Neural cell (in vitro differentiated cells): ENCODE measurements around the gene CCNG2. TPM values are rescaled to one million over a fixed set of nuclear protein-coding genes. Genes with fewer than 3 reads are reported as not detected.
A peak's percentile ranks its signal among the peaks of the same experiment; 100 is the strongest.

Source experiments
- H2AFZ ChIP-seq: fragments of 200-600, 300-800 bp; sonication (generic), shearing (Covaris generic); 2 replicates; pipeline ENCODE4 v1.6.0; 2014; ENCODE audit warnings: low read depth, mild to moderate bottlenecking, antibody characterized with exemption, low read length, moderate library complexity
- H3F3A ChIP-seq: fragments of 200-600 bp; shearing (Covaris generic); 2 replicates; pipeline ENCODE4 v1.6.1; 2016; ENCODE audit warnings: mild to moderate bottlenecking, moderate library complexity, mixed read lengths, antibody characterized with exemption, low read length; ENCODE audit not compliant: insufficient read depth, poor library complexity, severe bottlenecking
- H3K27ac ChIP-seq: fragments of 200-600, 300-800 bp; sonication (generic), shearing (Covaris generic); 2 replicates; pipeline ENCODE4 v1.5.1; 2014; ENCODE audit warnings: mild to moderate bottlenecking, low read length, moderate library complexity
- H3K27me3 ChIP-seq: fragments of 300-800, 200-600 bp; sonication (generic), shearing (Covaris generic); 2 replicates; pipeline ENCODE4 v1.6.0; 2014; ENCODE audit warnings: mild to moderate bottlenecking, low read depth, low read length, moderate library complexity; ENCODE audit not compliant: insufficient read depth
- H3K36me3 ChIP-seq: fragments of 300-800, 200-600 bp; sonication (generic), shearing (Covaris generic); 2 replicates; pipeline ENCODE4 v1.5.1; 2014; ENCODE audit warnings: mild to moderate bottlenecking, antibody characterized with exemption, low read length, moderate library complexity; ENCODE audit not compliant: insufficient read depth
- H3K4me2 ChIP-seq: fragments of 300-800, 200-600 bp; sonication (generic), shearing (Covaris generic); 2 replicates; pipeline ENCODE4 v1.6.0; 2014; ENCODE audit warnings: mild to moderate bottlenecking, low read length
- H3K4me3 ChIP-seq: fragments of 300-800, 200-600 bp; sonication (generic), shearing (Covaris generic); 2 replicates; pipeline ENCODE4 v1.5.1; 2014; ENCODE audit warnings: mild to moderate bottlenecking, low read length, moderate library complexity
- H3K79me2 ChIP-seq: fragments of 200-600 bp; shearing (Covaris generic); replicated peaks from 2 replicates; pipeline ENCODE4 v1.6.0; 2014; ENCODE audit warnings: mild to moderate bottlenecking, low read length, moderate library complexity; ENCODE audit not compliant: insufficient read depth
- H3K9ac ChIP-seq: fragments of 300-800, 200-600 bp; sonication (generic), shearing (Covaris generic); 2 replicates; pipeline ENCODE4 v1.6.1; 2016; ENCODE audit warnings: mild to moderate bottlenecking, low read length, mixed read lengths
- H3K9me2 ChIP-seq: fragments of 200-600 bp; shearing (Covaris generic); 2 replicates; pipeline ENCODE4 v1.6.1; 2016; ENCODE audit warnings: mild to moderate bottlenecking, low read length, mixed read lengths; ENCODE audit not compliant: insufficient read depth
- H3K9me3 ChIP-seq: fragments of 200-600, 300-800 bp; sonication (generic), shearing (Covaris generic); 2 replicates; pipeline ENCODE4 v1.6.1; 2016; ENCODE audit warnings: mild to moderate bottlenecking, mixed run types, low read length, moderate library complexity, mixed read lengths
- H4K20me1 ChIP-seq: fragments of 200-600 bp; shearing (Covaris generic); 2 replicates; pipeline ENCODE4 v1.6.1; 2016; ENCODE audit warnings: mild to moderate bottlenecking, mixed run types; ENCODE audit not compliant: insufficient read depth
- EP300 ChIP-seq: fragments of 450-650 bp; conservative IDR thresholded peaks from 2 replicates; pipeline ENCODE4 v1.6.1; 2014; ENCODE audit warnings: antibody characterized with exemption, mild to moderate bottlenecking, moderate library complexity; ENCODE audit not compliant: poor library complexity, severe bottlenecking
- EZH2 ChIP-seq: fragments of 200-600, 300-800 bp; shearing (Covaris generic), sonication (generic); IDR thresholded peaks from 2 replicates; pipeline ENCODE4 v1.6.1; 2014; ENCODE audit warnings: antibody characterized with exemption, low read length, borderline replicate concordance, mild to moderate bottlenecking; ENCODE audit not compliant: insufficient read depth, poor library complexity, severe bottlenecking
- MXI1 ChIP-seq: fragments of 450-650 bp; conservative IDR thresholded peaks from 2 replicates; pipeline ENCODE4 v1.6.1; 2014; ENCODE audit warnings: antibody characterized with exemption, mild to moderate bottlenecking; ENCODE audit not compliant: poor library complexity, severe bottlenecking
- POLR2AphosphoS5 ChIP-seq: IDR thresholded peaks from 2 replicates; pipeline ENCODE4 v1.6.1; 2012
- RAD21 ChIP-seq: fragments of 450-650 bp; conservative IDR thresholded peaks from 2 replicates; pipeline ENCODE4 v1.6.1; 2014; ENCODE audit warnings: antibody characterized with exemption, mild to moderate bottlenecking, moderate library complexity
- SMC3 ChIP-seq: fragments of 450-650 bp; conservative IDR thresholded peaks from 2 replicates; pipeline ENCODE4 v1.6.1; 2014; ENCODE audit warnings: antibody characterized with exemption, mild to moderate bottlenecking, moderate library complexity; ENCODE audit not compliant: poor library complexity
- TAF1 ChIP-seq: IDR thresholded peaks from 2 replicates; pipeline ENCODE4 v1.6.1; 2012; ENCODE audit warnings: low read depth
- polyA plus RNA-seq: library from polyadenylated mRNA; depleted of rRNA; stranded (reverse); fragments of >200 nt; gene quantifications from 2 replicates; pipeline ENCODE4 v1.2.3, GENCODE V29; 2014
- TF ChIP-seq, protein P1 (sequence below): fragments of 450-650 bp; IDR thresholded peaks from 2 replicates; pipeline ENCODE4 v1.5.1; 2014; ENCODE audit warnings: antibody characterized with exemption, mild to moderate bottlenecking, moderate library complexity; ENCODE audit not compliant: poor library complexity, severe bottlenecking
- TF ChIP-seq, protein P2 (sequence below): IDR thresholded peaks from 2 replicates; pipeline ENCODE4 v1.6.1; 2012; ENCODE audit warnings: borderline replicate concordance

The CCNG2 gene
- polyA plus RNA-seq, 1 donor from 2014 or later, result 132 TPM

DNA sequence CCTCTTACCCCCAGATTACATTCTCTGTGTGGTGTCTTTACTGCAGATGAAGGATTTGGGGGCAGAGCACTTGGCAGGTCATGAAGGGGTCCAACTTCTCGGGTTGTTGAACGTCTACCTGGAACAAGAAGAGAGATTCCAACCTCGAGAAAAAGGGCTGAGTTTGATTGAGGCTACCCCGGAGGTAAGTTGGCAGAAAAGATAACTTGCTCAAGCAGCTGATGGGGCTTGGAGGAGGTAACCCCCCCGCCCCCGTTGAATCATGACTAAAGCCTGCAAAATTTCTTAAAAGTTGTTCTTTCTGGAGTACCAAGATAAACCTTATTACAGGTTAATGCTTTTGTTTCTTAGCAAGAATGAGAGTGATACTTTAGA is 1.5 kb downstream of the CCNG2 start:
- Histone ChIP-seq H3K9me3 (no peaks in the 10 kb centered on the region), H3K9me2 (no peaks in the 10 kb centered on the region), H2AFZ (peak overlapping the region; percentile 10), H3K36me3 (peaks cover 8% of the 10 kb centered on the region), H3K27ac (peak overlapping the region; percentile 97), H3K4me3 (peak overlapping the region; percentile 93), H3K27me3 (no peaks in the 10 kb centered on the region), H3K79me2 (peaks cover 60% of the 10 kb centered on the region), H4K20me1 (peaks cover 7% of the 10 kb centered on the region), H3K4me2 (peak overlapping the region; percentile 92), H3F3A (no peaks in the 10 kb centered on the region), H3K9ac (peak overlapping the region; percentile 100)
- peak; percentile 13 for TF ChIP-seq MXI1
- TF ChIP-seq, protein P1, sequence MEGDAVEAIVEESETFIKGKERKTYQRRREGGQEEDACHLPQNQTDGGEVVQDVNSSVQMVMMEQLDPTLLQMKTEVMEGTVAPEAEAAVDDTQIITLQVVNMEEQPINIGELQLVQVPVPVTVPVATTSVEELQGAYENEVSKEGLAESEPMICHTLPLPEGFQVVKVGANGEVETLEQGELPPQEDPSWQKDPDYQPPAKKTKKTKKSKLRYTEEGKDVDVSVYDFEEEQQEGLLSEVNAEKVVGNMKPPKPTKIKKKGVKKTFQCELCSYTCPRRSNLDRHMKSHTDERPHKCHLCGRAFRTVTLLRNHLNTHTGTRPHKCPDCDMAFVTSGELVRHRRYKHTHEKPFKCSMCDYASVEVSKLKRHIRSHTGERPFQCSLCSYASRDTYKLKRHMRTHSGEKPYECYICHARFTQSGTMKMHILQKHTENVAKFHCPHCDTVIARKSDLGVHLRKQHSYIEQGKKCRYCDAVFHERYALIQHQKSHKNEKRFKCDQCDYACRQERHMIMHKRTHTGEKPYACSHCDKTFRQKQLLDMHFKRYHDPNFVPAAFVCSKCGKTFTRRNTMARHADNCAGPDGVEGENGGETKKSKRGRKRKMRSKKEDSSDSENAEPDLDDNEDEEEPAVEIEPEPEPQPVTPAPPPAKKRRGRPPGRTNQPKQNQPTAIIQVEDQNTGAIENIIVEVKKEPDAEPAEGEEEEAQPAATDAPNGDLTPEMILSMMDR, result no peak
- no peak for TF ChIP-seq POLR2AphosphoS5
- TF ChIP-seq EP300, result no peak

DNA sequence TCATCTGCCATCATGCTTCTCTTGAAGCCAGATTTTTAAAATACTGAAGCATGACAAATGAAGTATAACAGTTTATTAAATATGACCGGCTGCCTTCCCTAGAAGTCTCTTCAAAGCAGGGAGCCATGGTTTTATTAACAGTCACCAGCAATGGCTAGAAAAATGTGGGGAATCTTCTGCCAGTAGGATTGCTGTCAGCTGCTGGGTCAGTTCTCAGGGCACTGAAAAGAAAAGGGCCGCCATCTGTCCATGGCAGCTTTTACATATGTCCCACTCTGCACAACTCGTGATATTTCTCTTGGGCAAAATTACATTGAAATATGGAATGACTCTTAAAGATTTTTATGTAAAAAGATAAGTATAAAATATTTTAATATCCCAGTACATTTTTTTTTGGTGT is 2.8 kb downstream of the CCNG2 start:
- Histone ChIP-seq H3K9me3 (no peaks in the 10 kb centered on the region), H3K27me3 (no peaks in the 10 kb centered on the region), H2AFZ (no peak overlapping the region), H3K4me2 (peak overlapping the region; percentile 92), H3F3A (no peaks in the 10 kb centered on the region), H3K27ac (no peak overlapping the region), H3K4me3 (peak overlapping the region; percentile 93), H3K36me3 (peaks cover 12% of the 10 kb centered on the region), H4K20me1 (peaks cover 10% of the 10 kb centered on the region), H3K79me2 (peaks cover 73% of the 10 kb centered on the region), H3K9me2 (no peaks in the 10 kb centered on the region), H3K9ac (peak overlapping the region; percentile 100)
- TF ChIP-seq MXI1, result no peak
- no peak for TF ChIP-seq RAD21
- TF ChIP-seq, protein P2, sequence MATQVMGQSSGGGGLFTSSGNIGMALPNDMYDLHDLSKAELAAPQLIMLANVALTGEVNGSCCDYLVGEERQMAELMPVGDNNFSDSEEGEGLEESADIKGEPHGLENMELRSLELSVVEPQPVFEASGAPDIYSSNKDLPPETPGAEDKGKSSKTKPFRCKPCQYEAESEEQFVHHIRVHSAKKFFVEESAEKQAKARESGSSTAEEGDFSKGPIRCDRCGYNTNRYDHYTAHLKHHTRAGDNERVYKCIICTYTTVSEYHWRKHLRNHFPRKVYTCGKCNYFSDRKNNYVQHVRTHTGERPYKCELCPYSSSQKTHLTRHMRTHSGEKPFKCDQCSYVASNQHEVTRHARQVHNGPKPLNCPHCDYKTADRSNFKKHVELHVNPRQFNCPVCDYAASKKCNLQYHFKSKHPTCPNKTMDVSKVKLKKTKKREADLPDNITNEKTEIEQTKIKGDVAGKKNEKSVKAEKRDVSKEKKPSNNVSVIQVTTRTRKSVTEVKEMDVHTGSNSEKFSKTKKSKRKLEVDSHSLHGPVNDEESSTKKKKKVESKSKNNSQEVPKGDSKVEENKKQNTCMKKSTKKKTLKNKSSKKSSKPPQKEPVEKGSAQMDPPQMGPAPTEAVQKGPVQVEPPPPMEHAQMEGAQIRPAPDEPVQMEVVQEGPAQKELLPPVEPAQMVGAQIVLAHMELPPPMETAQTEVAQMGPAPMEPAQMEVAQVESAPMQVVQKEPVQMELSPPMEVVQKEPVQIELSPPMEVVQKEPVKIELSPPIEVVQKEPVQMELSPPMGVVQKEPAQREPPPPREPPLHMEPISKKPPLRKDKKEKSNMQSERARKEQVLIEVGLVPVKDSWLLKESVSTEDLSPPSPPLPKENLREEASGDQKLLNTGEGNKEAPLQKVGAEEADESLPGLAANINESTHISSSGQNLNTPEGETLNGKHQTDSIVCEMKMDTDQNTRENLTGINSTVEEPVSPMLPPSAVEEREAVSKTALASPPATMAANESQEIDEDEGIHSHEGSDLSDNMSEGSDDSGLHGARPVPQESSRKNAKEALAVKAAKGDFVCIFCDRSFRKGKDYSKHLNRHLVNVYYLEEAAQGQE, result no peak

DNA sequence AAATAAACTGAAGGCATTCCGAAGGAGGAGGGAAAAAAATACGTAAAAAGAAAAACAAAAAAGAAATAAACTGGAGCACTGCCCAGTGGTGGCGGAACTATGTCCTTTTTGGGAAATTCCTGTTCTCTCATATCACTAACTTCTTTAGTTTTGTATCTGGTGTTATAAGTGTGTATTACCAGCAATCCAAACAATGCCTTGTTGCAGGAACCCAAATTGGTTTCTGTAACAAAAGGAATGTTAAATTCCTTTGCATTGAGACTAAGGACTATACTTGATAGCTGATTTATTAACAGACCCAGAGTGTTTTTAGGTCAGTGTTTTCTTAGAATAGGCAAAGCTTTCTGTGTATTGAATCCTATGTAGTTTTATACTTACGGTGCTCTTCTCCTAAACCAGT is 6.6 kb downstream of the CCNG2 start:
- Histone ChIP-seq H4K20me1 (peaks cover 19% of the 10 kb centered on the region), H3K9ac (no peak overlapping the region), H3K27ac (no peak overlapping the region), H3K9me3 (no peaks in the 10 kb centered on the region), H3K79me2 (peaks cover 87% of the 10 kb centered on the region), H3K27me3 (no peaks in the 10 kb centered on the region), H2AFZ (no peak overlapping the region), H3K36me3 (peaks cover 22% of the 10 kb centered on the region), H3K4me3 (peak overlapping the region; percentile 38), H3K4me2 (no peak overlapping the region), H3F3A (peaks cover 6% of the 10 kb centered on the region), H3K9me2 (no peaks in the 10 kb centered on the region)
- TF ChIP-seq RAD21 (no peak), TAF1 (no peak), SMC3 (no peak), EZH2 (no peak), EP300 (no peak), POLR2AphosphoS5 (no peak), MXI1 (no peak)
- TF ChIP-seq, protein P1, result no peak
- TF ChIP-seq, protein P2, result no peak
